GM06990 (cell line): Measurements from ENCODE around the gene MEF2A.

Experiments used
- DNase-seq: peaks from one replicate; pipeline ENCODE4 v3.0.0-alpha.2; 2011; ENCODE audit not compliant: insufficient read length; ENCODE audit errors: extremely low read depth
- H3K27me3 ChIP-seq: replicated peaks from 2 replicates; pipeline ENCODE4 v1.6.0; 2011; ENCODE audit warnings: low read length; ENCODE audit not compliant: control insufficient read depth, insufficient read depth
- H3K36me3 ChIP-seq: 2 replicates; pipeline ENCODE4 v1.5.1; 2011; ENCODE audit warnings: low read length; ENCODE audit not compliant: control insufficient read depth, insufficient read depth
- H3K4me3 ChIP-seq: replicated peaks from 2 replicates; pipeline ENCODE4 v1.5.1; 2011; ENCODE audit warnings: low read depth, mild to moderate bottlenecking, control low read depth, low read length
- CTCF ChIP-seq: IDR thresholded peaks from 2 replicates; pipeline ENCODE4 v1.5.1; 2011; ENCODE audit warnings: low read length, control low read depth, mild to moderate bottlenecking, inconsistent platforms; ENCODE audit not compliant: insufficient read depth, poor library complexity, severe bottlenecking

Gene MEF2A

GRCh38 chr15:99556011-99556410 is 9.8 kb upstream of the MEF2A start:
- no peak for TF ChIP-seq CTCF
- H3K4me3 ChIP-seq = no peak overlapping the region
- no peaks in the 10 kb centered on the region for H3K36me3 ChIP-seq
- H3K27me3 ChIP-seq = no peaks in the 10 kb centered on the region
- DNase-seq = no peak

GRCh38 chr15:99556578-99556977 is 9.2 kb upstream of the MEF2A start:
- no peaks in the 10 kb centered on the region for H3K27me3 ChIP-seq
- no peak for DNase-seq
- no peak overlapping the region for H3K4me3 ChIP-seq
- no peaks in the 10 kb centered on the region for H3K36me3 ChIP-seq
- TF ChIP-seq CTCF = no peak

GRCh38 chr15:99558084-99558483 is 7.7 kb upstream of the MEF2A start:
- H3K27me3 ChIP-seq = no peaks in the 10 kb centered on the region
- DNase-seq = no peak
- no peak for TF ChIP-seq CTCF
- no peaks in the 10 kb centered on the region for H3K36me3 ChIP-seq
- no peak overlapping the region for H3K4me3 ChIP-seq

- no peak for DNase-seq
- Histone ChIP-seq H3K4me3 (no peak overlapping the region), H3K36me3 (no peaks in the 10 kb centered on the region), H3K27me3 (no peaks in the 10 kb centered on the region)
- TF ChIP-seq CTCF = no peak
Observed at GRCh38 chr15:99558571-99558970, 7.2 kb upstream of the MEF2A start.

GRCh38 chr15:99561476-99562230 is 4.1 kb upstream of the MEF2A start:
- H3K27me3 ChIP-seq = no peaks in the 10 kb centered on the region
- H3K36me3 ChIP-seq = no peaks in the 10 kb centered on the region
- DNase-seq = no peak
- H3K4me3 ChIP-seq = no peak overlapping the region
- TF ChIP-seq CTCF = no peak

GRCh38 chr15:99562238-99562637 is 3.5 kb upstream of the MEF2A start:
- no peak for TF ChIP-seq CTCF
- DNase-seq = no peak
- Histone ChIP-seq H3K27me3 (no peaks in the 10 kb centered on the region), H3K36me3 (no peaks in the 10 kb centered on the region), H3K4me3 (no peak overlapping the region)
